K562 (cell line): ENCODE results near the gene ANKRD7. TPM values are rescaled to one million over a fixed set of nuclear protein-coding genes. Genes with fewer than 3 reads are reported as not detected.

Source experiments
- ATF7 ChIP-seq: fragments of 450-650 bp; IDR thresholded peaks from 2 replicates; pipeline ENCODE4 v1.7.1; 2014; ENCODE audit warnings: mild to moderate bottlenecking, moderate library complexity
- BRD9 ChIP-seq: fragments of 450-650 bp; IDR thresholded peaks from 2 replicates; pipeline ENCODE4 v1.6.1; 2018; ENCODE audit warnings: low read depth; ENCODE audit not compliant: partially characterized antibody
- EP300 ChIP-seq: IDR thresholded peaks from 2 replicates; pipeline ENCODE4 v1.6.1; 2012; ENCODE audit warnings: low read length, improper control_type of control experiment
- FOXA3 ChIP-seq, 2 experiments: fragments of 450-650 bp in 1 of 2; sonication (generic) in 1 of 2; formaldehyde crosslinking; IDR thresholded peaks in 1 of 2; conservative IDR thresholded peaks in 1 of 2; 2 replicates each; pipeline versions ENCODE4 v1.4.0 to v1.8.0; 2020 to 2022; ENCODE audit warnings: mild to moderate bottlenecking in 2 of 2, missing genetic modification reagents in 1 of 2
- LEF1 ChIP-seq: fragments of 450-650 bp; IDR thresholded peaks from 2 replicates; pipeline ENCODE4 v1.6.1; 2016; ENCODE audit warnings: mild to moderate bottlenecking
- PBX2 ChIP-seq, 2 experiments: IDR thresholded peaks in 1 of 2; conservative IDR thresholded peaks in 1 of 2; 2 replicates each; pipeline ENCODE4 v1.6.1; 2016; ENCODE audit warnings: low read depth in 2 of 2, mild to moderate bottlenecking in 1 of 2, missing compliant biosample characterization in 1 of 2, missing genetic modification characterization in 1 of 2, moderate library complexity in 1 of 2
- POLR2AphosphoS5 ChIP-seq: IDR thresholded peaks from 2 replicates; pipeline ENCODE4 v1.6.1; 2011; ENCODE audit warnings: mild to moderate bottlenecking, low read depth, low read length, moderate library complexity; ENCODE audit not compliant: control insufficient read depth, insufficient read depth
- PYGO2 ChIP-seq: fragments of 450-650 bp; IDR thresholded peaks from 2 replicates; pipeline ENCODE4 v1.6.1; 2016; ENCODE audit warnings: mild to moderate bottlenecking, missing genetic modification characterization, moderate library complexity, missing compliant biosample characterization
- RBM22 ChIP-seq: fragments of 200-400 bp; formaldehyde crosslinking; IDR thresholded peaks from 2 replicates; pipeline ENCODE4 v1.6.1; 2018; ENCODE audit warnings: low read length, low read depth; ENCODE audit not compliant: poor library complexity, severe bottlenecking
- TBL1XR1 ChIP-seq, 2 experiments: IDR thresholded peaks; 2 replicates each; pipeline ENCODE4 v1.6.1; 2012; ENCODE audit warnings: improper control_type of control experiment in 2 of 2, low read length in 2 of 2, mild to moderate bottlenecking in 1 of 2
- ZNF175 ChIP-seq: fragments of 200-800 bp; sonication (Bioruptor generic); IDR thresholded peaks from 2 replicates; pipeline ENCODE4 v1.6.1; 2016; ENCODE audit warnings: low read depth, mild to moderate bottlenecking, missing genetic modification characterization, missing compliant biosample characterization
- ZNF239 ChIP-seq: fragments of 250-450 bp; sonication (Bioruptor Pico); IDR thresholded peaks from 2 replicates; pipeline ENCODE4 v1.4.0; 2020; ENCODE audit warnings: mild to moderate bottlenecking
- ZSCAN32 ChIP-seq: fragments of 450-650 bp; formaldehyde crosslinking; IDR thresholded peaks from 2 replicates; pipeline ENCODE4 v1.4.0; 2020; ENCODE audit warnings: mild to moderate bottlenecking, moderate library complexity
- polyA plus RNA-seq, 8 experiments: library from polyadenylated mRNA; depleted of rRNA in 4 of 8; stranded (reverse) in 5 of 8; unstranded in 3 of 8; fragments of >200 nt; fragmentation: Nextera tagmentation in 2 of 8; fragmentation: Illumina TruSeq in 1 of 8; extraction: Ambion mirVana in 2 of 8; extraction: Trizol in 1 of 8; gene quantifications; 2 replicates each; pipeline versions ENCODE4 v1.2.1 to v1.2.3, GENCODE V29; 2011 to 2014; ENCODE audit warnings: inconsistent platforms in 1 of 8, missing spikeins in 1 of 8
- total RNA-seq, 7 experiments: library from RNA; depleted of rRNA in 6 of 7; stranded (reverse); fragments of >200 nt in 6 of 7; fragmentation: Illumina TruSeq in 2 of 7; extraction: Trizol in 2 of 7; gene quantifications; 2 replicates each; pipeline versions ENCODE4 v1.2.1 to v1.2.3, GENCODE V29; 2011 to 2021; ENCODE audit warnings: low replicate concordance in 1 of 7
- TF ChIP-seq, protein P1 (sequence below), 2 experiments: fragments of 450-650 bp in 1 of 2; sonication (generic) in 1 of 2; formaldehyde crosslinking in 1 of 2; IDR thresholded peaks; 2 replicates each; pipeline versions ENCODE4 v1.7.1 to v1.9.0; 2016 to 2022; ENCODE audit warnings: inconsistent platforms in 1 of 2, mild to moderate bottlenecking in 1 of 2, missing genetic modification reagents in 1 of 2

Gene ANKRD7
- total and polyA plus RNA-seq, 9 of the 15 experiments (the other 6 are each of a cell fraction or from before 2014, with no cell fraction given) = 0.33 TPM; not detected in 8

DNA sequence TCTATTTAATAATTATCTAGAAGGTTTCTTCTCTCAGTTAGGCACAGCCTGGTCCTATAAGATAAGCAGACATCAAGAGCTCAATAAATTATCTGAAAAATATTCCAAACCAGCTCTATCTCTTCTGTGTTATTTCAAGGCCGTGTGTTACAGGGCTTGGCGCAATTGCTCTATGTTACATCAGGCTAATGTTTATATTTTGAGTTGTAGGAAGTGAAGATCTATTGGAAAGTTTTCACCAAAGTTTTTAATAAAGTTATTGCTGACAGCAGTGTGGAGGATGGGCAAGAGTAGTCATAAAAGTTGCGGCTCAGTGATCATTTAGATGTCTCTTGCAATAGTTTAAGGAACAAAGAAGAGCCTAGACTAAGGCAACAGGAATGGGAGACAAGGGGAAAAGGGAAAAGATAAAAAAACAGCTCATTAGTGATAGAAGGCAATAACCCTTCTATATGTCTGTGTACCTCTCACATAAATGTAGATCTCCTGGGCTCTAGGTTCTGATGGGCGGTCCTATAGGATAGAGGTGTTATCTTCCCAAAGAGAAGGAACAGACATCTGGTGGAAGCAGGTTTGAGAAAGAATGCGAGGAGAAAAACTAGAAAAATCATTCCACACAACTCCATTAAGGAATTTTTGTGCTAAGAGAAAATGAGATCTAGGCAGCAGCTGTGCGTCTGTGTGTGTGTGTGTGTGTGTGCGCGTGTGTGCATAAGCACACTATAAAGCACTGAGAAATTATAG is 5.9 kb upstream of the ANKRD7 start (continued):
- TF ChIP-seq, protein P1, sequence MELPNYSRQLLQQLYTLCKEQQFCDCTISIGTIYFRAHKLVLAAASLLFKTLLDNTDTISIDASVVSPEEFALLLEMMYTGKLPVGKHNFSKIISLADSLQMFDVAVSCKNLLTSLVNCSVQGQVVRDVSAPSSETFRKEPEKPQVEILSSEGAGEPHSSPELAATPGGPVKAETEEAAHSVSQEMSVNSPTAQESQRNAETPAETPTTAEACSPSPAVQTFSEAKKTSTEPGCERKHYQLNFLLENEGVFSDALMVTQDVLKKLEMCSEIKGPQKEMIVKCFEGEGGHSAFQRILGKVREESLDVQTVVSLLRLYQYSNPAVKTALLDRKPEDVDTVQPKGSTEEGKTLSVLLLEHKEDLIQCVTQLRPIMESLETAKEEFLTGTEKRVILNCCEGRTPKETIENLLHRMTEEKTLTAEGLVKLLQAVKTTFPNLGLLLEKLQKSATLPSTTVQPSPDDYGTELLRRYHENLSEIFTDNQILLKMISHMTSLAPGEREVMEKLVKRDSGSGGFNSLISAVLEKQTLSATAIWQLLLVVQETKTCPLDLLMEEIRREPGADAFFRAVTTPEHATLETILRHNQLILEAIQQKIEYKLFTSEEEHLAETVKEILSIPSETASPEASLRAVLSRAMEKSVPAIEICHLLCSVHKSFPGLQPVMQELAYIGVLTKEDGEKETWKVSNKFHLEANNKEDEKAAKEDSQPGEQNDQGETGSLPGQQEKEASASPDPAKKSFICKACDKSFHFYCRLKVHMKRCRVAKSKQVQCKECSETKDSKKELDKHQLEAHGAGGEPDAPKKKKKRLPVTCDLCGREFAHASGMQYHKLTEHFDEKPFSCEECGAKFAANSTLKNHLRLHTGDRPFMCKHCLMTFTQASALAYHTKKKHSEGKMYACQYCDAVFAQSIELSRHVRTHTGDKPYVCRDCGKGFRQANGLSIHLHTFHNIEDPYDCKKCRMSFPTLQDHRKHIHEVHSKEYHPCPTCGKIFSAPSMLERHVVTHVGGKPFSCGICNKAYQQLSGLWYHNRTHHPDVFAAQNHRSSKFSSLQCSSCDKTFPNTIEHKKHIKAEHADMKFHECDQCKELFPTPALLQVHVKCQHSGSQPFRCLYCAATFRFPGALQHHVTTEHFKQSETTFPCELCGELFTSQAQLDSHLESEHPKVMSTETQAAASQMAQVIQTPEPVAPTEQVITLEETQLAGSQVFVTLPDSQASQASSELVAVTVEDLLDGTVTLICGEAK (IDR thresholded peaks at IDR 0.05) = peak; percentile 96
- TF ChIP-seq, protein P1 (CRISPR knock-in tag; IDR thresholded peaks at IDR 0.05) = peak; percentile 93
- peak; percentile 66; the same call in 1 of the 2 replicates for TF ChIP-seq LEF1
- peak; percentile 79; the same call in 1 of the 2 replicates for TF ChIP-seq EP300
- peak; percentile 33; the same call in 1 of the 2 replicates for TF ChIP-seq ZNF239 (CRISPR knock-in tag)
- TF ChIP-seq ZNF175 (CRISPR knock-in tag) = peak; percentile 93
- TF ChIP-seq BRD9 = no peak
- TF ChIP-seq RBM22 = no peak
- TF ChIP-seq POLR2AphosphoS5 = no peak
- peak; percentile 90 for TF ChIP-seq ZSCAN32 (CRISPR knock-in tag)
- TF ChIP-seq PYGO2 (tag) = no peak
- no peak for TF ChIP-seq PBX2 (CRISPR knock-in tag; IDR thresholded peaks at IDR 0.05; ENCODE audit: low read depth)
- peak; percentile 86 for TF ChIP-seq PBX2 (tag; conservative IDR thresholded peaks at IDR 0.05; ENCODE audit: low read depth)
- TF ChIP-seq ATF7 = peak; percentile 71
- TF ChIP-seq FOXA3 (CRISPR knock-in tag; conservative IDR thresholded peaks at IDR 0.05 in 1 of 2, IDR thresholded peaks at IDR 0.05 in 1 of 2) = peak in 1 of 2 experiments; percentile 55; a peak in 2 of 4 replicates
- no peak for TF ChIP-seq TBL1XR1 (IDR thresholded peaks at IDR 0.05; ENCODE audit: low read length in 2 of 2)
